H1 (cell line): ENCODE data around the gene KLHL10. TPM values are rescaled to one million over a fixed set of nuclear protein-coding genes. Genes with fewer than 3 reads are reported as not detected.

Experiments
- ASH2L ChIP-seq: fragments of 200-600, 300-600 bp; sonication (generic); IDR thresholded peaks from one replicate; pipeline ENCODE4 v1.7.1; 2017; ENCODE audit warnings: low read length
- ATF3 ChIP-seq: IDR thresholded peaks from 2 replicates; pipeline ENCODE4 v1.6.1; 2011; ENCODE audit warnings: low read depth, mild to moderate bottlenecking, low read length; ENCODE audit not compliant: insufficient read depth
- BACH1 ChIP-seq: IDR thresholded peaks from 2 replicates; pipeline ENCODE4 v1.6.1; 2012; ENCODE audit warnings: low read length, improper control_type of control experiment
- CBX5 ChIP-seq: fragments of 300-800, 300-1000 bp; sonication (generic); IDR thresholded peaks from 2 replicates; pipeline ENCODE4 v1.7.1; 2016; ENCODE audit warnings: antibody characterized with exemption, low read length, low read depth
- CHD2 ChIP-seq: IDR thresholded peaks from 2 replicates; pipeline ENCODE4 v1.6.1; 2012; ENCODE audit warnings: low read length, improper control_type of control experiment
- EP300 ChIP-seq, 2 experiments: IDR thresholded peaks; 1 replicate in 1 of 2; 2 replicates in 1 of 2; pipeline ENCODE4 v1.6.1; 2011 to 2012; ENCODE audit warnings: low read depth in 2 of 2, low read length in 2 of 2, mild to moderate bottlenecking in 2 of 2, borderline replicate concordance in 1 of 2, inconsistent platforms in 1 of 2, moderate library complexity in 1 of 2
- EZH2 ChIP-seq: fragments of 200-600 bp; sonication (generic); IDR thresholded peaks from 2 replicates; pipeline ENCODE4 v1.7.1; 2012; ENCODE audit warnings: low read depth, mild to moderate bottlenecking, moderate library complexity, low read length, inconsistent platforms; ENCODE audit not compliant: severe bottlenecking
- FOSL1 ChIP-seq: IDR thresholded peaks from 2 replicates; pipeline ENCODE4 v1.6.1; 2011; ENCODE audit warnings: mild to moderate bottlenecking, low read depth, low read length, moderate library complexity; ENCODE audit not compliant: insufficient read depth
- HDAC2 ChIP-seq, 2 experiments: fragments of 300-600 bp in 1 of 2; sonication (generic) in 1 of 2; IDR thresholded peaks; 2 replicates each; pipeline ENCODE4 v1.6.1; 2011 to 2012; ENCODE audit warnings: low read depth in 2 of 2, low read length in 2 of 2, mild to moderate bottlenecking in 2 of 2, moderate library complexity in 2 of 2, borderline replicate concordance in 1 of 2, inconsistent platforms in 1 of 2
- JUND ChIP-seq: IDR thresholded peaks from 2 replicates; pipeline ENCODE4 v1.6.1; 2011; ENCODE audit warnings: mild to moderate bottlenecking, improper control_type of control experiment, low read length
- KDM5A ChIP-seq: fragments of 200-600 bp; IDR thresholded peaks from 2 replicates; pipeline ENCODE4 v1.7.1; 2012; ENCODE audit warnings: mild to moderate bottlenecking, low read length, inconsistent platforms, mixed read lengths
- PHF8 ChIP-seq: fragments of 200-600 bp; sonication (generic); conservative IDR thresholded peaks from 2 replicates; pipeline ENCODE4 v1.7.1; 2012; ENCODE audit warnings: low read depth, mild to moderate bottlenecking, inconsistent platforms, low read length, moderate library complexity
- POLR2AphosphoS5 ChIP-seq: IDR thresholded peaks from 2 replicates; pipeline ENCODE4 v1.6.1; 2011; ENCODE audit warnings: low read depth, low read length
- POU5F1 ChIP-seq: IDR thresholded peaks from 2 replicates; pipeline ENCODE4 v1.6.1; 2011; ENCODE audit warnings: low read depth, mild to moderate bottlenecking, low read length, moderate library complexity
- RBBP5 ChIP-seq: IDR thresholded peaks from 2 replicates; pipeline ENCODE4 v1.7.1; 2012; ENCODE audit warnings: low read depth, mild to moderate bottlenecking, inconsistent platforms, low read length, moderate library complexity, borderline replicate concordance
- RFX5 ChIP-seq: IDR thresholded peaks from 2 replicates; pipeline ENCODE4 v1.6.1; 2011; ENCODE audit warnings: low read depth, low read length, improper control_type of control experiment, borderline replicate concordance
- RNF2 ChIP-seq: fragments of 200-900, 300-1000 bp; sonication (generic); IDR thresholded peaks from 2 replicates; pipeline ENCODE4 v1.7.1; 2016; ENCODE audit warnings: borderline replicate concordance, low read depth, mild to moderate bottlenecking, antibody characterized with exemption, low read length; ENCODE audit not compliant: poor library complexity, severe bottlenecking; ENCODE audit errors: missing control alignments
- SAP30 ChIP-seq: fragments of 300-600 bp; sonication (generic); IDR thresholded peaks from 2 replicates; pipeline ENCODE4 v1.7.1; 2012; ENCODE audit warnings: low read length, moderate library complexity, mild to moderate bottlenecking, inconsistent platforms; ENCODE audit not compliant: insufficient read depth, insufficient replicate concordance
- SRF ChIP-seq: IDR thresholded peaks from 2 replicates; pipeline ENCODE4 v1.6.1; 2011; ENCODE audit warnings: mild to moderate bottlenecking, low read depth, low read length, moderate library complexity
- TAF1 ChIP-seq: IDR thresholded peaks from 2 replicates; pipeline ENCODE4 v1.6.1; 2011; ENCODE audit warnings: mild to moderate bottlenecking, low read depth, low read length
- polyA plus RNA-seq, 7 experiments: library from polyadenylated mRNA; depleted of rRNA in 3 of 7; stranded (reverse) in 5 of 7; unstranded in 2 of 7; fragments of >200 nt in 5 of 7; fragments of 200-250 nt in 2 of 7; gene quantifications; 1 replicate in 5 of 7; 2 replicates in 1 of 7; 4 replicates in 1 of 7; pipeline versions ENCODE4 v1.2.1 to v1.2.3, GENCODE V29; 2011 to 2013; ENCODE audit warnings: missing spikeins in 2 of 7, mixed read lengths in 2 of 7
- total RNA-seq: library from RNA; stranded (reverse); fragmentation: NEBNext Ultra II Directional; extraction: Animal tissue kit (Norgen Biotek cat#: 25700); gene quantifications from 2 replicates; pipeline ENCODE4 v1.2.1, GENCODE V29; 2021
- TF ChIP-seq, protein P1 (sequence below): IDR thresholded peaks from 2 replicates; pipeline ENCODE4 v1.6.1; 2011; ENCODE audit warnings: low read length, improper control_type of control experiment

The KLHL10 gene
- total and polyA plus RNA-seq, 2 of the 8 experiments (the other 6 are each of a cell fraction or from before 2014, with no cell fraction given): 0.19 to 0.26 TPM

- TF ChIP-seq EP300 (IDR thresholded peaks at IDR 0.05; ENCODE audit: borderline replicate concordance in 1 of 2, low read depth in 2 of 2, low read length in 2 of 2): no peak
- peak; percentile 36 for TF ChIP-seq EZH2
- TF ChIP-seq RFX5: no peak
- no peak for TF ChIP-seq ATF3
- peak; percentile 49 for TF ChIP-seq TAF1
- TF ChIP-seq BACH1: peak; percentile 71; the same call in 1 of the 2 replicates
- TF ChIP-seq SRF: no peak
- TF ChIP-seq RBBP5: peak; percentile 70; the same call in 1 of the 2 replicates
- peak; percentile 42 for TF ChIP-seq ASH2L
- no peak for TF ChIP-seq SAP30
- peak; percentile 59 for TF ChIP-seq PHF8
- no peak for TF ChIP-seq CHD2
- TF ChIP-seq POLR2AphosphoS5: no peak
- TF ChIP-seq JUND: 0 out of 2 replicates have a peak, but pooled peaks have one; percentile 6
- TF ChIP-seq, protein P1, sequence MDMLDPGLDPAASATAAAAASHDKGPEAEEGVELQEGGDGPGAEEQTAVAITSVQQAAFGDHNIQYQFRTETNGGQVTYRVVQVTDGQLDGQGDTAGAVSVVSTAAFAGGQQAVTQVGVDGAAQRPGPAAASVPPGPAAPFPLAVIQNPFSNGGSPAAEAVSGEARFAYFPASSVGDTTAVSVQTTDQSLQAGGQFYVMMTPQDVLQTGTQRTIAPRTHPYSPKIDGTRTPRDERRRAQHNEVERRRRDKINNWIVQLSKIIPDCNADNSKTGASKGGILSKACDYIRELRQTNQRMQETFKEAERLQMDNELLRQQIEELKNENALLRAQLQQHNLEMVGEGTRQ: no peak; the same call in 1 of the 2 replicates
- TF ChIP-seq FOSL1: peak; percentile 99
- TF ChIP-seq CBX5: no peak
- TF ChIP-seq POU5F1: no peak
- no peak for TF ChIP-seq RNF2
- TF ChIP-seq KDM5A: no peak
- TF ChIP-seq HDAC2 (IDR thresholded peaks at IDR 0.05; ENCODE audit: borderline replicate concordance in 1 of 2, low read depth in 2 of 2, low read length in 2 of 2): peak in 1 of 2 experiments; percentile 23; a peak in 1 of 4 replicates
Measured at GRCh38 chr17:41811549-41812380, 25.9 kb upstream of the KLHL10 start, which contains the start of gene P3H4 (continued).
